ENCODE data around the gene LHX3. TPM values are rescaled to one million over a fixed set of nuclear protein-coding genes. Genes with fewer than 3 reads are reported as not detected.

The LHX3 gene
- polyA plus RNA-seq, 1 donor from 2014 or later = not detected

DNA sequence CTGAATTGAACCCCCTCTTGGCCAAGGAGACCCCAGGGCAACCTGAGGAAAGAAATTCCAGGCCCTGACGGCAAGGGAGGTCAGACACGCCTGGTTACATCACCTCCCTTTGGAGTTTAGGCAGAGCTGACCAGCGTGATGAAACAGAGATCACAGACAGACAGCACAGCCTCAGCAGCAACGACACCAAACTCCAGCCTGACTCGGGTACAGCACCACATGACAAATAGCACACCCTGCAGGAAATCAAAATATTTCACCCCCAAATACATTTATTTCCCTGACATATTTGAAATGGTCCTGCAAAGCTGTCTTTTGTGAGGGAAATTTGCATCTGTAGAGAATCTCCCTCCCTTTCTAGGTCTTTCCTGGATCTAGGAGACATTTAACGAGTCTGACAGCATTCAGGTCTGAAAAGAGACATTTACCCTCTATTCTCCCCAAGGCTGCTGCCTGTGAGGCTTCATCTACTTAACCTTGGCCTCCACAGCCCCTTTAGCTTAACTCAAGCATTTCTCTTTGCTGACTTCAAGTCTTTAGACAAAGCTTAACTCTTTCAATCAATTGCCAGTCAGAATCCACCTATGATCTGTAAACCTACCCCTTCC is 38.1 kb upstream of the LHX3 start:
- Histone ChIP-seq H3K9me2 (ENCODE audit: insufficient read depth, low read length) (no peaks in the 10 kb centered on the region), H3K27ac (ENCODE audit: low read length) (no peak overlapping the region), H4K20me1 (ENCODE audit: insufficient read depth) (no peaks in the 10 kb centered on the region), H3K27me3 (ENCODE audit: insufficient read depth, low read depth, low read length) (no peaks in the 10 kb centered on the region), H2AFZ (ENCODE audit: low read depth, low read length) (no peak overlapping the region), H3K79me2 (replicated peaks; ENCODE audit: insufficient read depth, low read length) (peaks cover 32% of the 10 kb centered on the region), H3K4me3 (ENCODE audit: low read length) (peak overlapping the region; percentile 83), H3K4me2 (ENCODE audit: low read length) (no peak overlapping the region), H3K9ac (ENCODE audit: low read length) (no peak overlapping the region), H3K9me3 (ENCODE audit: low read length) (no peaks in the 10 kb centered on the region), H3K36me3 (ENCODE audit: insufficient read depth, low read length) (no peaks in the 10 kb centered on the region), H3F3A (ENCODE audit: insufficient read depth, low read length, poor library complexity, severe bottlenecking) (no peaks in the 10 kb centered on the region)
- no peak for TF ChIP-seq POLR2AphosphoS5 (IDR thresholded peaks at IDR 0.05)
- no peak for TF ChIP-seq TAF1 (IDR thresholded peaks at IDR 0.05; ENCODE audit: low read depth)
- TF ChIP-seq EZH2 (IDR thresholded peaks at IDR 0.05; ENCODE audit: borderline replicate concordance, insufficient read depth, low read length, poor library complexity, severe bottlenecking) = no peak
- TF ChIP-seq, protein P1, sequence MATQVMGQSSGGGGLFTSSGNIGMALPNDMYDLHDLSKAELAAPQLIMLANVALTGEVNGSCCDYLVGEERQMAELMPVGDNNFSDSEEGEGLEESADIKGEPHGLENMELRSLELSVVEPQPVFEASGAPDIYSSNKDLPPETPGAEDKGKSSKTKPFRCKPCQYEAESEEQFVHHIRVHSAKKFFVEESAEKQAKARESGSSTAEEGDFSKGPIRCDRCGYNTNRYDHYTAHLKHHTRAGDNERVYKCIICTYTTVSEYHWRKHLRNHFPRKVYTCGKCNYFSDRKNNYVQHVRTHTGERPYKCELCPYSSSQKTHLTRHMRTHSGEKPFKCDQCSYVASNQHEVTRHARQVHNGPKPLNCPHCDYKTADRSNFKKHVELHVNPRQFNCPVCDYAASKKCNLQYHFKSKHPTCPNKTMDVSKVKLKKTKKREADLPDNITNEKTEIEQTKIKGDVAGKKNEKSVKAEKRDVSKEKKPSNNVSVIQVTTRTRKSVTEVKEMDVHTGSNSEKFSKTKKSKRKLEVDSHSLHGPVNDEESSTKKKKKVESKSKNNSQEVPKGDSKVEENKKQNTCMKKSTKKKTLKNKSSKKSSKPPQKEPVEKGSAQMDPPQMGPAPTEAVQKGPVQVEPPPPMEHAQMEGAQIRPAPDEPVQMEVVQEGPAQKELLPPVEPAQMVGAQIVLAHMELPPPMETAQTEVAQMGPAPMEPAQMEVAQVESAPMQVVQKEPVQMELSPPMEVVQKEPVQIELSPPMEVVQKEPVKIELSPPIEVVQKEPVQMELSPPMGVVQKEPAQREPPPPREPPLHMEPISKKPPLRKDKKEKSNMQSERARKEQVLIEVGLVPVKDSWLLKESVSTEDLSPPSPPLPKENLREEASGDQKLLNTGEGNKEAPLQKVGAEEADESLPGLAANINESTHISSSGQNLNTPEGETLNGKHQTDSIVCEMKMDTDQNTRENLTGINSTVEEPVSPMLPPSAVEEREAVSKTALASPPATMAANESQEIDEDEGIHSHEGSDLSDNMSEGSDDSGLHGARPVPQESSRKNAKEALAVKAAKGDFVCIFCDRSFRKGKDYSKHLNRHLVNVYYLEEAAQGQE (IDR thresholded peaks at IDR 0.05; ENCODE audit: borderline replicate concordance) = no peak
- no peak for TF ChIP-seq SMC3 (conservative IDR thresholded peaks at IDR 0.05; ENCODE audit: poor library complexity)
- TF ChIP-seq, protein P2, sequence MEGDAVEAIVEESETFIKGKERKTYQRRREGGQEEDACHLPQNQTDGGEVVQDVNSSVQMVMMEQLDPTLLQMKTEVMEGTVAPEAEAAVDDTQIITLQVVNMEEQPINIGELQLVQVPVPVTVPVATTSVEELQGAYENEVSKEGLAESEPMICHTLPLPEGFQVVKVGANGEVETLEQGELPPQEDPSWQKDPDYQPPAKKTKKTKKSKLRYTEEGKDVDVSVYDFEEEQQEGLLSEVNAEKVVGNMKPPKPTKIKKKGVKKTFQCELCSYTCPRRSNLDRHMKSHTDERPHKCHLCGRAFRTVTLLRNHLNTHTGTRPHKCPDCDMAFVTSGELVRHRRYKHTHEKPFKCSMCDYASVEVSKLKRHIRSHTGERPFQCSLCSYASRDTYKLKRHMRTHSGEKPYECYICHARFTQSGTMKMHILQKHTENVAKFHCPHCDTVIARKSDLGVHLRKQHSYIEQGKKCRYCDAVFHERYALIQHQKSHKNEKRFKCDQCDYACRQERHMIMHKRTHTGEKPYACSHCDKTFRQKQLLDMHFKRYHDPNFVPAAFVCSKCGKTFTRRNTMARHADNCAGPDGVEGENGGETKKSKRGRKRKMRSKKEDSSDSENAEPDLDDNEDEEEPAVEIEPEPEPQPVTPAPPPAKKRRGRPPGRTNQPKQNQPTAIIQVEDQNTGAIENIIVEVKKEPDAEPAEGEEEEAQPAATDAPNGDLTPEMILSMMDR (IDR thresholded peaks at IDR 0.05; ENCODE audit: poor library complexity, severe bottlenecking) = no peak
- TF ChIP-seq MXI1 (conservative IDR thresholded peaks at IDR 0.05; ENCODE audit: poor library complexity, severe bottlenecking) = no peak
- TF ChIP-seq EP300 (conservative IDR thresholded peaks at IDR 0.05; ENCODE audit: poor library complexity, severe bottlenecking) = no peak
- no peak for TF ChIP-seq RAD21 (conservative IDR thresholded peaks at IDR 0.05)

GRCh38 chr9:136242248-136242647 is 37.3 kb upstream of the LHX3 start:
- Histone ChIP-seq H3K79me2 (replicated peaks; ENCODE audit: insufficient read depth, low read length) (peaks cover 32% of the 10 kb centered on the region), H3K4me2 (ENCODE audit: low read length) (no peak overlapping the region), H3K27me3 (ENCODE audit: insufficient read depth, low read depth, low read length) (no peaks in the 10 kb centered on the region), H3K9me3 (ENCODE audit: low read length) (no peaks in the 10 kb centered on the region), H3K36me3 (ENCODE audit: insufficient read depth, low read length) (no peaks in the 10 kb centered on the region), H3K9ac (ENCODE audit: low read length) (no peak overlapping the region), H3F3A (ENCODE audit: insufficient read depth, low read length, poor library complexity, severe bottlenecking) (no peaks in the 10 kb centered on the region), H2AFZ (ENCODE audit: low read depth, low read length) (no peak overlapping the region), H4K20me1 (ENCODE audit: insufficient read depth) (no peaks in the 10 kb centered on the region), H3K9me2 (ENCODE audit: insufficient read depth, low read length) (no peaks in the 10 kb centered on the region), H3K27ac (ENCODE audit: low read length) (no peak overlapping the region), H3K4me3 (ENCODE audit: low read length) (no peak overlapping the region)
- TF ChIP-seq TAF1 (IDR thresholded peaks at IDR 0.05; ENCODE audit: low read depth) (no peak), EP300 (conservative IDR thresholded peaks at IDR 0.05; ENCODE audit: poor library complexity, severe bottlenecking) (no peak), EZH2 (IDR thresholded peaks at IDR 0.05; ENCODE audit: borderline replicate concordance, insufficient read depth, low read length, poor library complexity, severe bottlenecking) (no peak), RAD21 (conservative IDR thresholded peaks at IDR 0.05) (no peak), SMC3 (conservative IDR thresholded peaks at IDR 0.05; ENCODE audit: poor library complexity) (no peak), POLR2AphosphoS5 (IDR thresholded peaks at IDR 0.05) (no peak), MXI1 (conservative IDR thresholded peaks at IDR 0.05; ENCODE audit: poor library complexity, severe bottlenecking) (no peak)
- TF ChIP-seq, protein P2 (IDR thresholded peaks at IDR 0.05; ENCODE audit: poor library complexity, severe bottlenecking) = no peak
- TF ChIP-seq, protein P1 (IDR thresholded peaks at IDR 0.05; ENCODE audit: borderline replicate concordance) = no peak
